Endodermal cell (in vitro differentiated cells): Measurements from ENCODE around the gene ARHGAP11A. TPM values are rescaled to one million over a fixed set of nuclear protein-coding genes. Genes with fewer than 3 reads are reported as not detected.

Experiments used
- DNase-seq: peaks from one replicate; pipeline ENCODE4 v3.0.0-alpha.2; 2017
- H3K27ac ChIP-seq: 2 replicates; pipeline ENCODE4 v1.5.1; 2013; ENCODE audit warnings: mild to moderate bottlenecking, low read depth, low read length, moderate library complexity
- H3K27me3 ChIP-seq: 2 replicates; pipeline ENCODE4 v1.6.1; 2013; ENCODE audit warnings: mild to moderate bottlenecking, low read length, moderate library complexity; ENCODE audit not compliant: insufficient read depth, control insufficient read depth, poor library complexity, severe bottlenecking
- H3K36me3 ChIP-seq: 2 replicates; pipeline ENCODE4 v1.7.0; 2013; ENCODE audit warnings: mild to moderate bottlenecking, low read length, moderate library complexity; ENCODE audit not compliant: control insufficient read depth, insufficient read depth
- H3K4me1 ChIP-seq: one replicate; pipeline ENCODE4 v1.7.0; 2013; ENCODE audit warnings: low read length; ENCODE audit not compliant: control insufficient read depth, insufficient read depth
- H3K4me3 ChIP-seq: 2 replicates; pipeline ENCODE4 v1.5.1; 2013; ENCODE audit warnings: mild to moderate bottlenecking, low read length, moderate library complexity
- H3K9ac ChIP-seq: 2 replicates; pipeline ENCODE4 v1.6.1; 2013; ENCODE audit warnings: mild to moderate bottlenecking, low read length, moderate library complexity; ENCODE audit not compliant: poor library complexity, severe bottlenecking; ENCODE audit errors: extremely low read depth
- H3K9me3 ChIP-seq: 2 replicates; pipeline ENCODE4 v1.6.1; 2013; ENCODE audit warnings: mild to moderate bottlenecking, low read length, moderate library complexity; ENCODE audit not compliant: control insufficient read depth
- H3K27ac Mint-ChIP-seq: 2 replicates; pipeline ENCODE4 v1.8.0; 2020; ENCODE audit warnings: mixed read lengths
- H3K27me3 Mint-ChIP-seq: 2 replicates; pipeline ENCODE4 v1.8.0; 2021; ENCODE audit warnings: mild to moderate bottlenecking, mixed read lengths; ENCODE audit not compliant: insufficient read depth
- H3K36me3 Mint-ChIP-seq: 2 replicates; pipeline ENCODE4 v1.8.0; 2020; ENCODE audit warnings: low read depth, mixed read lengths
- H3K4me1 Mint-ChIP-seq: 2 replicates; pipeline ENCODE4 v1.8.0; 2020; ENCODE audit warnings: mixed read lengths
- H3K4me3 Mint-ChIP-seq: 2 replicates; pipeline ENCODE4 v1.8.0; 2020; ENCODE audit warnings: mild to moderate bottlenecking, moderate library complexity, mixed read lengths
- H3K9me3 Mint-ChIP-seq: 2 replicates; pipeline ENCODE4 v1.8.0; 2020; ENCODE audit warnings: mild to moderate bottlenecking, mixed read lengths
- WGBS, 2 experiments: methylation state at CpG; one replicate each; pipeline versions ENCODE4 v1.1.5 to v1.1.7; 2013; ENCODE audit warnings: missing lambda C conversion rate in 2 of 2, mixed read lengths in 1 of 2; ENCODE audit not compliant: insufficient coverage in 1 of 2, insufficient read length in 1 of 2; 5-methylcytosine and 5-hydroxymethylcytosine counted together
- total RNA-seq, 2 donors: library from RNA; stranded (reverse); fragmentation: NEBNext Ultra II Directional in 1 of 2; extraction: Animal tissue kit (Norgen Biotek cat#: 25700) in 1 of 2; gene quantifications; 2 replicates in 1 of 2; 3 replicates in 1 of 2; pipeline ENCODE4 v1.2.1, GENCODE V29; 2021
- TF ChIP-seq, protein P1 (sequence below): fragments of 200-600 bp; sonication (generic); conservative IDR thresholded peaks from 2 replicates; pipeline ENCODE4 v1.5.0; 2021; ENCODE audit warnings: antibody characterized with exemption, mild to moderate bottlenecking

Gene ARHGAP11A
- total RNA-seq, 2 donors from 2014 or later = 61.0 to 107 TPM

DNA sequence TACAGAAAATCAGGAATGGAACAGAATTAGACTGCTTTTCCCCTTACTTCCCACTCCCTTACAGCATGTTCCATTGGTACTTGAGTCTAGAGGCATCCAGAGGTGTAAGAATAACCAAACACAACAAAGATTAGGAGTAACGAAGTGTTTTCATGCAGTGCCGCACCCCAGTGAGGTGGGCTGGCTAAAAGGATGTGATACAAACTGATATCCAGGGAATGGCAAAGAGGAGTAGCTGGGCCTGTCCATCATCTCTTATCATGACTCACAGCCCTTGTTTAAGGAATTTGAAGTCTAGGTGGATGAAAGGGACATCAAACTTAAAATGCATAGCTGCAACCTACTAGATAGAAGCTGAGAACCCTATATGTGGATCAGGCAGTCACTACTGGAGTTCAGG lies 42.6 kb downstream of the ARHGAP11A start:
- Histone ChIP-seq H3K9me3 (no peaks in the 10 kb centered on the region), H3K4me3 (no peak overlapping the region), H3K27ac (no peak overlapping the region), H3K27me3 (no peaks in the 10 kb centered on the region), H3K4me1 (no peaks in the 10 kb centered on the region), H3K9ac (no peak overlapping the region), H3K36me3 (no peaks in the 10 kb centered on the region)
- no peaks in the 10 kb centered on the region for H3K27me3 Mint-ChIP-seq
- no peaks in the 10 kb centered on the region for H3K9me3 Mint-ChIP-seq
- no peaks in the 10 kb centered on the region for H3K36me3 Mint-ChIP-seq
- H3K4me1 Mint-ChIP-seq = peaks cover 13% of the 10 kb centered on the region
- TF ChIP-seq, protein P1, sequence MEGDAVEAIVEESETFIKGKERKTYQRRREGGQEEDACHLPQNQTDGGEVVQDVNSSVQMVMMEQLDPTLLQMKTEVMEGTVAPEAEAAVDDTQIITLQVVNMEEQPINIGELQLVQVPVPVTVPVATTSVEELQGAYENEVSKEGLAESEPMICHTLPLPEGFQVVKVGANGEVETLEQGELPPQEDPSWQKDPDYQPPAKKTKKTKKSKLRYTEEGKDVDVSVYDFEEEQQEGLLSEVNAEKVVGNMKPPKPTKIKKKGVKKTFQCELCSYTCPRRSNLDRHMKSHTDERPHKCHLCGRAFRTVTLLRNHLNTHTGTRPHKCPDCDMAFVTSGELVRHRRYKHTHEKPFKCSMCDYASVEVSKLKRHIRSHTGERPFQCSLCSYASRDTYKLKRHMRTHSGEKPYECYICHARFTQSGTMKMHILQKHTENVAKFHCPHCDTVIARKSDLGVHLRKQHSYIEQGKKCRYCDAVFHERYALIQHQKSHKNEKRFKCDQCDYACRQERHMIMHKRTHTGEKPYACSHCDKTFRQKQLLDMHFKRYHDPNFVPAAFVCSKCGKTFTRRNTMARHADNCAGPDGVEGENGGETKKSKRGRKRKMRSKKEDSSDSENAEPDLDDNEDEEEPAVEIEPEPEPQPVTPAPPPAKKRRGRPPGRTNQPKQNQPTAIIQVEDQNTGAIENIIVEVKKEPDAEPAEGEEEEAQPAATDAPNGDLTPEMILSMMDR = no peak
- no peak overlapping the region for H3K4me3 Mint-ChIP-seq
- 89% methylated on average over 2 of the region's 2 CpGs; no CpG with 5 or more reads in 1 of the 2 experiments for WGBS, 2 experiments
- no peak for DNase-seq
- no peak overlapping the region for H3K27ac Mint-ChIP-seq

DNA sequence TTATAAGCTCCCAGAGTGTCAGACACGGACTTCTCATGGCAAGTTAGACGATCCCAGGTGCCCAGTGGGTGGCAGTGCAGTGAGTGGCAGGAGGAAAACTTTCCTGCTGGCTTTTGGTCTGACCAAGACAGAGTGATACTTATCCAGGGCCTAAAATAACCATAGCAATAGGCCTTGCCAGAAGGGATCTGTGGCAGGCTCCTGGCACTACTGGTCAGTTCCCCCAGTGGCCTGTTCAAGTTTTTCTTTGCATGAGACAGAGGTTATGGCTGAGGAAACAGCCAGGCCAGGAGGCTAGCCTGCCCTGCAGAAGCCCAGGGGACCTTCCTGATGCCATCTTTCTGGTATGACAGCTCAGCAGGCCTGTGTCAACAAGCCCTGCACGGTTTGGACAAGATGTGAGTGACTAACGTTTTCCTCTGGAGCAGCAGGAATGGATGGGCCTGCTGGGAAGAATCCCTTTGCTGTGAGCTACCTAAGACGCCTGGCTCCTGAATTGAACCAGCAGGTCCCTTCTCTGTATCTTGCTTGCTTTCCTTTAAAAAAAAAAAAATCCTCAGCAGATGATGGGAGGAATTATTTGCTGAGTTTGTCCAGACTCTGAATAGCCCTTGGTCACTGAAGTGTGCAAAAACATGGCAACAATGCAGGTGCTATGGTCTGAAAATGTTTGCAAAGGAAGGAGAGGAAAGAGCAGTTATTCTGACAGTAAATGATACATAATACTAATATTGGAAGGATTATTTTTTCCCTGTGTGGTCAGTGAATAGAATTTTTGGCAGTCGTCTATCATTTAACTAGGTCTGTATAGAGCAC lies 44.2 kb downstream of the ARHGAP11A start:
- no peak overlapping the region for H3K27ac Mint-ChIP-seq
- 57 to 77% methylated on average over 3 to 6 of the region's 6 CpGs for WGBS, 2 experiments
- Histone ChIP-seq H3K27me3 (no peaks in the 10 kb centered on the region), H3K4me1 (no peaks in the 10 kb centered on the region), H3K9ac (no peak overlapping the region), H3K4me3 (no peak overlapping the region), H3K27ac (no peak overlapping the region), H3K9me3 (no peaks in the 10 kb centered on the region), H3K36me3 (no peaks in the 10 kb centered on the region)
- TF ChIP-seq, protein P1 = no peak
- DNase-seq = no peak
- no peaks in the 10 kb centered on the region for H3K36me3 Mint-ChIP-seq
- no peak overlapping the region for H3K4me3 Mint-ChIP-seq
- H3K4me1 Mint-ChIP-seq = peaks cover 5% of the 10 kb centered on the region
- H3K9me3 Mint-ChIP-seq = no peaks in the 10 kb centered on the region
- no peaks in the 10 kb centered on the region for H3K27me3 Mint-ChIP-seq

- Histone ChIP-seq H3K4me1 (no peaks in the 10 kb centered on the region), H3K27ac (no peak overlapping the region), H3K27me3 (no peaks in the 10 kb centered on the region), H3K9me3 (no peaks in the 10 kb centered on the region), H3K9ac (no peak overlapping the region), H3K36me3 (no peaks in the 10 kb centered on the region), H3K4me3 (no peak overlapping the region)
- H3K36me3 Mint-ChIP-seq = no peaks in the 10 kb centered on the region
- H3K27ac Mint-ChIP-seq = no peak overlapping the region
- TF ChIP-seq, protein P1 = no peak
- DNase-seq = no peak
- WGBS, 2 experiments = 78 to 90% methylated on average over 4 of the region's 4 CpGs
- no peaks in the 10 kb centered on the region for H3K9me3 Mint-ChIP-seq
- H3K4me1 Mint-ChIP-seq = peaks cover 6% of the 10 kb centered on the region
- no peak overlapping the region for H3K4me3 Mint-ChIP-seq
- peaks cover 15% of the 10 kb centered on the region for H3K27me3 Mint-ChIP-seq
Observed at GRCh38 chr15:32663671-32664070, 48.4 kb downstream of the ARHGAP11A start.
